HepG2 (cell line): ENCODE results near the gene CCT7. TPM values are rescaled to one million over a fixed set of nuclear protein-coding genes. Genes with fewer than 3 reads are reported as not detected.

Experiments used
- BHLHE40 ChIP-seq: IDR thresholded peaks from 2 replicates; pipeline ENCODE4 v1.6.1; 2011; ENCODE audit warnings: low read length, improper control_type of control experiment
- CBFB ChIP-seq: sonication (generic); formaldehyde crosslinking; IDR thresholded peaks from 2 replicates; pipeline ENCODE4 v1.4.0; 2020; ENCODE audit warnings: missing genetic modification reagents
- CBX2 ChIP-seq, 2 experiments: fragments of 200-600 bp in 1 of 2; sonication (generic); formaldehyde crosslinking in 1 of 2; IDR thresholded peaks; 2 replicates each; pipeline versions ENCODE4 v1.7.0 to v1.8.1; 2018 to 2022; ENCODE audit warnings: low read depth in 2 of 2, low read length in 1 of 2, mild to moderate bottlenecking in 1 of 2, missing genetic modification reagents in 1 of 2
- GMEB1 ChIP-seq: sonication (generic); formaldehyde crosslinking; IDR thresholded peaks from 2 replicates; pipeline ENCODE4 v1.5.1; 2020; ENCODE audit warnings: missing genetic modification reagents, mild to moderate bottlenecking, borderline replicate concordance
- NFYB ChIP-seq: sonication (generic); formaldehyde crosslinking; IDR thresholded peaks from 2 replicates; pipeline ENCODE4 v1.4.0; 2020; ENCODE audit warnings: missing genetic modification reagents
- REST ChIP-seq, 2 experiments: IDR thresholded peaks; 2 replicates each; pipeline ENCODE4 v1.6.1; 2011 to 2012; ENCODE audit warnings: low read length in 2 of 2, borderline replicate concordance in 1 of 2, low read depth in 1 of 2, mild to moderate bottlenecking in 1 of 2, moderate library complexity in 1 of 2
- TP53 ChIP-seq: sonication (generic); formaldehyde crosslinking; conservative IDR thresholded peaks from 2 replicates; pipeline ENCODE4 v1.4.0; 2020; ENCODE audit warnings: missing genetic modification reagents
- ZNF142 ChIP-seq: sonication (generic); formaldehyde crosslinking; IDR thresholded peaks from 2 replicates; pipeline ENCODE4 v1.4.0; 2020; ENCODE audit warnings: missing genetic modification reagents
- ZNF17 ChIP-seq: sonication (generic); formaldehyde crosslinking; IDR thresholded peaks from 2 replicates; pipeline ENCODE4 v1.5.0; 2020; ENCODE audit warnings: mild to moderate bottlenecking, missing genetic modification reagents
- ZNF564 ChIP-seq: sonication (generic); formaldehyde crosslinking; IDR thresholded peaks from 2 replicates; pipeline ENCODE4 v1.8.1; 2023; ENCODE audit warnings: mild to moderate bottlenecking, missing genetic modification reagents
- ZSCAN31 ChIP-seq: sonication (generic); formaldehyde crosslinking; IDR thresholded peaks from 2 replicates; pipeline ENCODE4 v1.5.0; 2020; ENCODE audit warnings: low read depth, mild to moderate bottlenecking, missing genetic modification reagents
- polyA plus RNA-seq, 8 experiments: library from polyadenylated mRNA; depleted of rRNA in 3 of 8; stranded (reverse) in 7 of 8; unstranded in 1 of 8; fragments of >200 nt; fragmentation: Illumina TruSeq in 4 of 8; extraction: Trizol in 4 of 8; gene quantifications; 2 replicates each; pipeline versions ENCODE4 v1.2.1 to v1.2.3, GENCODE V29; 2011 to 2016; ENCODE audit warnings: low read depth in 4 of 8, missing spikeins in 1 of 8, mixed read lengths in 1 of 8; ENCODE audit not compliant: insufficient read depth in 1 of 8
- total RNA-seq, 5 experiments: library from RNA; depleted of rRNA; stranded (reverse); fragments of >200 nt; fragmentation: Illumina TruSeq; extraction: Trizol; gene quantifications; 2 replicates each; pipeline ENCODE4 v1.2.3, GENCODE V29; 2016; ENCODE audit warnings: low read depth in 1 of 5
- TF ChIP-seq, protein P1 (sequence below): IDR thresholded peaks from 2 replicates; pipeline ENCODE4 v1.6.1; 2016; ENCODE audit warnings: missing compliant biosample characterization, missing genetic modification reagents, borderline replicate concordance
- TF ChIP-seq, protein P2 (sequence below): sonication (generic); formaldehyde crosslinking; conservative IDR thresholded peaks from 2 replicates; pipeline ENCODE4 v1.4.0; 2020; ENCODE audit warnings: missing genetic modification reagents

Gene CCT7
- total and polyA plus RNA-seq, 2 of the 13 experiments (the other 11 are each of a cell fraction or from before 2014, with no cell fraction given): 347 to 517 TPM

GRCh38 chr2:73233932-73234832 is at the start of gene CCT7 (continued):
- peak in 1 of 2 experiments; percentile 70; a peak in 1 of 4 replicates for TF ChIP-seq REST (IDR thresholded peaks at IDR 0.05; ENCODE audit: borderline replicate concordance in 1 of 2, low read depth in 1 of 2, low read length in 2 of 2)
- TF ChIP-seq CBX2 (IDR thresholded peaks at IDR 0.05; ENCODE audit: low read depth, low read length): no peak
- TF ChIP-seq CBX2 (CRISPR knock-in tag; IDR thresholded peaks at IDR 0.05; ENCODE audit: low read depth): no peak
- peak; percentile 57 for TF ChIP-seq NFYB
- TF ChIP-seq BHLHE40: no peak
- TF ChIP-seq, protein P1, sequence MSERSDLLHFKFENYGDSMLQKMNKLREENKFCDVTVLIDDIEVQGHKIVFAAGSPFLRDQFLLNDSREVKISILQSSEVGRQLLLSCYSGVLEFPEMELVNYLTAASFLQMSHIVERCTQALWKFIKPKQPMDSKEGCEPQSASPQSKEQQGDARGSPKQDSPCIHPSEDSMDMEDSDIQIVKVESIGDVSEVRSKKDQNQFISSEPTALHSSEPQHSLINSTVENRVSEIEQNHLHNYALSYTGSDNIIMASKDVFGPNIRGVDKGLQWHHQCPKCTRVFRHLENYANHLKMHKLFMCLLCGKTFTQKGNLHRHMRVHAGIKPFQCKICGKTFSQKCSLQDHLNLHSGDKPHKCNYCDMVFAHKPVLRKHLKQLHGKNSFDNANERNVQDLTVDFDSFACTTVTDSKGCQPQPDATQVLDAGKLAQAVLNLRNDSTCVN (CRISPR knock-in tag): peak; percentile 80; the same call in 1 of the 2 replicates
- peak; percentile 69; the same call in 1 of the 2 replicates for TF ChIP-seq ZNF142 (CRISPR knock-in tag)
- TF ChIP-seq GMEB1: peak; percentile 77; the same call in 1 of the 2 replicates
- TF ChIP-seq, protein P2, sequence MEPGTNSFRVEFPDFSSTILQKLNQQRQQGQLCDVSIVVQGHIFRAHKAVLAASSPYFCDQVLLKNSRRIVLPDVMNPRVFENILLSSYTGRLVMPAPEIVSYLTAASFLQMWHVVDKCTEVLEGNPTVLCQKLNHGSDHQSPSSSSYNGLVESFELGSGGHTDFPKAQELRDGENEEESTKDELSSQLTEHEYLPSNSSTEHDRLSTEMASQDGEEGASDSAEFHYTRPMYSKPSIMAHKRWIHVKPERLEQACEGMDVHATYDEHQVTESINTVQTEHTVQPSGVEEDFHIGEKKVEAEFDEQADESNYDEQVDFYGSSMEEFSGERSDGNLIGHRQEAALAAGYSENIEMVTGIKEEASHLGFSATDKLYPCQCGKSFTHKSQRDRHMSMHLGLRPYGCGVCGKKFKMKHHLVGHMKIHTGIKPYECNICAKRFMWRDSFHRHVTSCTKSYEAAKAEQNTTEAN (CRISPR knock-in tag): peak; percentile 88
- TF ChIP-seq CBFB (CRISPR knock-in tag): peak; percentile 31; the same call in 1 of the 2 replicates
- peak; percentile 88 for TF ChIP-seq TP53 (CRISPR knock-in tag)
- TF ChIP-seq ZNF17 (CRISPR knock-in tag): no peak
- peak; percentile 97 for TF ChIP-seq ZSCAN31 (CRISPR knock-in tag)
- peak; percentile 85 for TF ChIP-seq ZNF564 (CRISPR knock-in tag)
